NOMO-1 (cell line): ENCODE results near the gene IL1R2.
"Not testable (repeated sequence)": the region's sequence is repeated elsewhere in the genome, so short reads cannot be mapped to it uniquely, and the experiment has no call there.

ENCODE experiments used
- DNase-seq, 2 experiments: peaks; one replicate each; lab custom pipeline; 2025; ENCODE audit not compliant: unreplicated experiment in 2 of 2; lab: John Stamatoyannopoulos, UW

IL1R2 gene

DNA sequence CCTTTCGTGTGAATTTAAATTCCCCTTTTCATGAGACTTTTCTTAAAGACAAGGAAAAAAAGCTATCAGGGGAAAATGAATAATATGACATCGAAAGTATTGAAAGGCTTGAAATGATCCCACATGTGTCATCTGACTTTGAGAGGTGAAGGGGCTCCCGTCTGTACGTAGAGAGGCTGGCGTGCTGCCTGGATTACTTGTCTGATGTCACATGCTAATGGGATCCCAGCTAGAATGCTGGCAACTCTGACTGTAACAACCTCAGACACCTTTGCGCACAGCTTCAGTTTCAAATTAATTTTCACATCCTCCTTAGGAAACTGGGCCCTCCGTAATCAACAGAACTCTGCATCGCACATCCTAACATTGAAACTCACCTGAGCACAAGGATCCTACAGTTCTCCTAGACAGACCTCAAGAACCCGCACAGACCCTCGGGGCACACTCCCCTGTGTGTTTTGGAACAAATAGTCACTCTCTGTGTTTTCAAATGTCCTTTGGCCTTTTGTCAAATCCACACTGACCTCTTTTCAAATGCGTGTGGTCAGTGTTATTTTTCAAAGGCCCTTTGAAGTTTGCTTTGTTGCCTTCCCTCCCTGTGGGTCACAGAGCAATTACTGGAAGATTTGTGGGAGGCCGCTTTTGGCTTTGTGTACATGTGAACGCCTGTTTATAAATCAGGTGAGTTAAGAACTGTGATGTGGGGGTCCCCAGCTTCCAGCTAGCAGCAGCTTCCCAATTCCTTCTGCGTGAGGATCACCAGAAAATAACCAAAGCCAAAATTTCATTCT is 65.9 kb downstream of the IL1R2 start:
- DNase-seq, result no peak

DNA sequence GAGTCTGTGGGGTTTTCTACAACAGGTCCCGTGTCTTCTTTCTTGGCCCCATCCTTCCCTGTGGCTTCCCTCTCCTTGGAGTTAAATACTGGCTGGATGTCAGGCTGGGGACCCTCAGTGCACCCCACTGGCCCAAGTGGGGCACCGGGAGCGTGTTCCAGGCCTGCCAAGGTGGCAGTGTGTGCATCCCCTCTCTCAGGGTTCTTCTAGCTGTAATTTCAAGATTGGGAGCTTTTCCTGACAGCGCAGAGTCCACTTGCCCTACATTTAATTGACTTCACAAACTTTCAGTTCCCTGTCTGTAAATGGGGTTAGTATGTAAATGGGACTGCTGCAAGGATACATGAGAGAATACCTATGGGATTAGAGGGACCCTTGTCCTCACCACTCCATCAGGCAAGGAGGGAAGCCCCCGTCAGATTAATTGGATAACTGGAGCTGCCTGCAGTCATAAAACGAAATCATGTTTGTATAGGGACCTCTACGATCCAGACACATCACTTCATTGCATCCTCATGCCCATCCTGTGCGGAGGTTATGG is 66.6 kb downstream of the IL1R2 start:
- no peak for DNase-seq

DNA sequence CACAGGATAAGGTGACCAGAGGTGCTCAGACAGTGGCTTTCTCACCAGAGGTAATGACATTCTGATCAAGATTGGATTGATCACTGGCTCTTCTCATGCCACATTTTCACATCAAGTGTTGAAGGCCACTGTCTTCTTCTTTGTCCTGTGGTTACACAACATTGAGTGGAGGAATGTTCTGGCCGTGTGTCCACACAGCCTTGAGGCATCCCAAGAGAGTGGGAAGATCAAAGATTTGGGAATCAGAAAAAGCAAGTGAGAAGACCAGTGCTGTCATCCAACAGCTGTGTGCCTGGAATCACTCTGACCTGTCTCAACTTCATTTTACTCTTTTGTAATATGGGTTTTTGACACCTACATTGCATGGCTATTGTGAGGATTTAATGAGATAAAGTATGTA is 67.4 kb downstream of the IL1R2 start:
- no peak for DNase-seq

DNA sequence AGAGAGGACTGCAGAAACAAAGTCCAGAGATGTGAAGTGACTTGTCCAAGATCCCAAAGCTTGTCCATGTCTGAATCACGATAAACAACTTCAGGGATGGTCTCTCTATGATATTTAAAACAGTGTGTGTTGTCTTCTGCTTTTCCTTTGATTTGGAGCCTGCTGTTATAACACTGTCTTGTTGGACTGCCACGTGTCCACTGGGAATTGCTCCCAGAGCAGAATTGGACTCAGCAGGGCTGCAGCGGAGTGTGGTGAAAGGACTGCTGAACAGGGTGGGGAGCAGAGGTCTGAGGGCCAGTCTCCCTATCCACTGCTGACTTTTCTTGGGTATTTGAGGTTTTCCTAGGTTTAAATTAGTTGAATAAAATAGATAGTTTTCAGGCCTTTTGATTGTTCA is 68.3 kb downstream of the IL1R2 start:
- no peak for DNase-seq

DNA sequence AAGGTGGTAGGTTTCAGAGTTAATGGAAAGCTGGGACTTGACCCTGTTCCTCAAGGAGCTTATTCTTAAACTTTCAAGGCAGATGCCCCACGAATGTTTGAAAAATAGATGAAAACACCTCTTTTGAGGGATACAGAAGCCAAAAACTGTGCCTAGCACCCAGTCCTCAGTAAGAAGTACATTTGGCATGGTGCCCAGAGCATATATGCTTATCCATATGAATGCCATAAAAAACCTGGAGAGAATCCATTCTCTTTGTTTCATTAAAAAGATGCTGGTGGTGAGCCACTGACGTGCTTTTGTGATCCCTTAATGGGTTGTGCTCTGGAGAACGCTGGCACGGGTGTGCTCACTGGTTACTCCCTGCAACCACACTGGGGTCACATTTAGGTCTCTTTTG is 69.0 kb downstream of the IL1R2 start:
- DNase-seq, result no peak

DNA sequence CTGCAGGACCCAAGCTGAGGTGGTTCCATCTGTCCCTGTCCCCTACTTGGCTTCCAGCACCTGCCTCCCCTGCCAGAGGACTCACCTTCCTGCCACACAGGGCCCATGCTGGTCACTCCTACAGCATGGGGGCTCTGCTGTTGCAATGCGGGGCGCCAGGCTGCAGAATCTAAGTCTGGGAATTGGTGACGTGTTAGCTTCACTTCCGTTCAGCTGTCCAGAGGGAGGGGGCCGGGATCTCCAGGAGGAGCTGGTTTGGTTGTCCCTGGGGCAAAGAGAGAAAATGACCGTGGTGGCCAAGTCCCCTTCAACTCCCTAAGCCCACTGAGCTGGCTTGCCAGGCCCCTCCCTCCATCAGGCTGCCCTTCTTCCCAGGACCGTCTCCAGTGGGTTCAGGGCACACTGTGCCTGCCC is 69.5 kb downstream of the IL1R2 start:
- DNase-seq, result no peak

DNA sequence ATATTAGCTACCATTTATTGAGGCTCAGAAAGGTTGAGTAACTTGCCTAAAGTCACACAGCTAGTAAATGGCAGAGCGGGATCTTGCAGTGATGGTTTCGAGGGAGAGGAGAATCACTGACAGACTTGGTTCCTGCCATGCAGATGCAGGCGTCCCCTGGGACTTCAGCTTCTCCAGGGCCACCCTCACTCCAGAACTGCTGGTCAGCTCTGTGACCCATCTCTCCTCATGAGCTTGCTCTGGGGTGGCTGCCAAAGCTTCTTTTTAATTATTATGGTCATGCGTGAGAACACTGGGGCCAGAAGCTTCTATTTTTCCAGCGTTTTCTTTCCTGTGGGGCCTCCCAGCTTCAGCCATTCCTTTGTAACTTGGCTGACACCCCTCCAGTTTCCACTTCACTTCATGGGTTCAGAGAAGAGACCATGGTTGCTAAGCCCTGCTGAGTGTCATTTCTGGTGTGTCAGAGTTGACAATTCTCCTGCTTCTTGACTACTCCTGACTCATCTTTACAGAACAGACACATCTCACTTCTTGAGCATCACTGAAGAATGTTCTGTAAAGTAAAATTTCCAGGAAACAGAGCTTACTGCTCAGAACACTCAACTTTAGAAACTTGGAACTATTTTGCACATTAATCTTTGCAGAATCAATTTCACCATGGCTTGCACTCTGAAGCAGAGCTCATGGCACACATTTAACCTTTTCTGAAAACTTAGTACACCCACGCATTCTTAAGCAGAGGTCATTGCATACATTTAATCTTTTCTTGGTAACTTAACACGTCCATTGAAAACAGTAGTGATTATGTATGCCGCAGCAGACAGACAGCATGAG is 70.4 kb downstream of the IL1R2 start:
- DNase-seq, result no peak

DNA sequence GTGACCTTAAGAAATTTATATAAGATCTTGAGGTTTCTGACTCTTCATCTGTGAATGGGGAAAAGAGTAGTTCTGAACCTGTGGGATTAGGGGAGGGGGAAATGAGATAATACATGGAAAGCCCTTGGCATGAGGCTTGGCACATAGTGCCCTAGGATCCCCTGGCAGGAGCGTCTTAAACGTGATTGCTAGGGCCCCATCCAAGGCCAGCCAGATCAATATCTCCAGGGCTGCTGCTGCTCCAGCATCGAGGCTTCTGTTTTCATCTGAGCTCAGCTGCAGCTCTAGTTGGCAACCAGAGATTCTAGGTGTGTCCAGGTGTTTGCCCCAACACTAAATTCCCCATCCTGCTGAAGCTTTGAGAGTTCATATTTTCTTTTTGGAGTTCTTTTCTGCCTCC is 71.0 kb downstream of the IL1R2 start:
- DNase-seq, result no peak

DNA sequence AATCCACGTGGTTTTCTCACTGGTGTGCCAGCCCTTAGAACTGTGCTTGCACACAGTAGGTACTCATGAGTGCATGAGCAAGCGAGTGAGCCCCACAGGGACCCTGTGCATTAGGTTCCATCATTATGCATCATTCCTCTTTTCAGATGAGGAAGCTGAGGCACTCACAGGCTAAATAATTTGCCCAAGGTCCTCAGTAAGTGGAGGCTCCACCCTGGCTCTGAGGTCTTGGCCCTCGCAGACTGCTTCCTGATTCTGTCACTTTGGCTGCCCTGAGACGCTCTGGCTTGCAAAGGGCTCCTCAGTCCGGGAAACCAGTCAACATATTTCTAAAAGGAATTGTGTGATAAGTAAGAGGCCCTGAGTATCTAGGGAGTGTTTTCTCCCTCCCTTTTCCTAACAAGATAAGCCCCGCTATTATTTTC is 71.7 kb downstream of the IL1R2 start:
- DNase-seq, result peak; percentile 83 to 90

DNA sequence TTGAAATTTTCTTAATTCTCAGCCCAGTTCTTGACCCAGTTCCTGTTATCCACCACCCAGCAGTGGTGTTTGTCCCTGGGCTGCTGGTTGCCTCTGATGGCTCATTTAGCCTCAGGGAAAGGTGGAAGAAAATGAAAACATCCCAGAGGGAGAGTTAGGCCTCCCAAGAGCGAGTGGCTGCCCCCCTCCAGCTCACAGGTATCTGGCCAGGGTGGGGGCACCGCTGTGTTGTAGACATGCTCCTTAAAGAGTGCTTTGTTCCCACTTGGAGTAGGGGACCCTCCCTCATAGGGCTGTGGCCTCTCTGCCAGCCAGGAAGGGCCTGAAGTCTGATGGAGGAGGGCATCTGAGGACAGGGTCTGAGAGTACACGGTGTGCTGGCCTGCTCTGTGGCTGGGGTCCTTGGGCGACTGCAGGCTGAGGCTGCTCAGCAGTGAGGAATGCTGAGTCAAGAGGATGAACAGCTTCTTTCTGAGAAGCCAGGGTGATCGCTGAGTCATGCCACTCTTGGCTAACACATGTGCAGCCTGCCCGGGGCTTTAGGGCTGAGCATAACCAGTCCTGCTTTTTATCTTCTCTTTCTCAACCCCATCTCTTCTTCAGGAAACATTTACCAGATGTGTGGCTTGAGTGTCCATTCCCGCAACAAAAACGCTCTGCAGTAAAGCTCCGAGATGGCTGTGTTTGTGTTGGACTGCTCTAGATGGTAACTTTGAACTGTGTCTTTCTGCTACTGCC is 72.3 kb downstream of the IL1R2 start:
- peak; percentile 78 to 92 for DNase-seq

DNA sequence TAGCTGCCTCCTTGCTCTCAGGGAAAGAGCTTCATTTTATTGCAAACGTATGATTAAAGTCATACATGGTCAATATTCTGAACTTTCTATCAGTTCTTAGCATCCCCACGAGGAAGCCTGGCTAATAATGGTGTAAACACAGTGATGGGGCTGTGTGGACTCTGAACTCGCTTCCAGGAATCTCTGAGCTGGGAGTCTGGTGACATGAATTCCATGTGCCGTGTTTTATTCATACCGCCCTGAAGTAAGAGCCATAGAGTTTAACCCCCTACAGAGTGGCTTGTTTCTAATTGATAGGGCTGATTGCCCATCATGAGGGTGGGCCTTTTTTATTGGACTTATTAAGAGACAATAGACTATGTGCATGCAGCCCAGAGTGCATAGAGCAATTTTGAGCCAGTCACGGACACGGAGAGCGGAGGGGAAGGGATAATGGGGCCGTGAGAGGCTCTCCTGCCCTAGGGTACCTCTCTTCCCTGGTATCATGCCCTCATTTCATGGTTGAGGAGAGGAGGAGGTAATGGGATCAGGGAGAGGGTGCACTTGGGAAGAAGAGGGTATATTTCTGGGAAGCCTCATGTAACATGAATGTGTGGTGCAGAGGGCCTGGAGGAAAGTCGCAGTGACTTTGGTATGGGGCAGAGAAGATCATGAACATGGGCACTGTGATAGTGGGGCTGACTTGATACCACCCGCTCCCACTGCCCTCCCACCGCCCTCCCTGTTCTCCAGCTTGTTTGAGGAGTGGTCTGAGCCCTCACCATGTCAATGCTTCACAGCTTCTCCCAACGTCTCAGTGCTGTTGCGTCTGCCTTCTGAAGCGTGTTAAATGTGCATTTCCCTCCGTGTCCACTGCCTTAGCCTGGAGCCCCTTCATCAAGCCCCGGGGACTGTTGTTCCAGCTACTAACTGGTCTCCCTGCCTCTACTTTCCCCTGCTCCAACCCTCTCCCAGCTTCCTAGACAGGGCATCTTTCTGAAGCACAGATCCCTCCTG is 73.2 kb downstream of the IL1R2 start:
- DNase-seq, result no peak

DNA sequence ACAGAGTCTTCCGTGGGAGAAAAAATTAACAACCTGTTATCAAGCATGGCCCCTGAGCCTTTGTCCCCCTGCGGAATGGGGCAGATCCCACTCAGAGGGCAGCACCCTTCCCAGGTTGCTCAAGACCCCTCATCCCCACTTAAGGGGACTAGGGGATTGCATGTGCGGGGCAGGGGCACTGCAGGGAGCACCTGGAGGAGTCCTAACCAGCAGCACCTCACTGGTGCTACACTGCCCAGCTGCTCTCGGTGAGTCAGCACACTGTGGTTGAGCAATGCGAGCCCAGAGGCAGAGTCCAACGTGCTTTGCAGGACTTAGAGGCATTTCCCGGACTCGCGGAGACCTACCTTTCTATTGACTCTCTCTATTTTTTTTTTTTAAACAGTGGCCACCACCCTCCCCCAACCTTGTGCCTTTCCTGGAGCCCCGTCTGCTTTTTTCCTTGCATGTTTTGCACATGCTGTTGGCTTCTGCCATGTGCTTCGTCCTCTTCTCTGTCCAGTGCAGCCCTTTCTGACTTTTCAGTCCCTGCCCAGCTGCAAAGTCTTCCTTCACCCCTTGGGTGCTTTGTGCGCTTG is 74.0 kb downstream of the IL1R2 start:
- DNase-seq, result peak; percentile 48 to 76

DNA sequence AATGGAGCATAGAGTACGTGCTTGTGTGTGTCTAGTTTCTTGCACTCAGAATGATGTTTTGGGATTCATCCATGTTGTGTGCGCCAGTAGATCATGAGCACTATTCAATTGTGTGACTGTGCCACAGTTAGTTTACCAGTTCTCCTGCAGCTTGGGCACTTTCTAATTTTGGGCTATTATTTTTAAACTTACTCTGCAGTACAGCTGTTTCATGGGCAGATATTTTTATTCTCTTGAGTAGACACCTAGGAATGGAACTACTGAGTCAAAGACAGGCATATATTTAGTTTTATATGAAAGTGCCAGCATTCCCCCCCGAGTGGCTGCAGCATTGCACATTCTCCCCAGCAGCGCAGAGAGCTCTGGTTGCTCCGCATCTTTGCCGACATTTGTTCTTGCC is 74.8 kb downstream of the IL1R2 start:
- no peak for DNase-seq

DNA sequence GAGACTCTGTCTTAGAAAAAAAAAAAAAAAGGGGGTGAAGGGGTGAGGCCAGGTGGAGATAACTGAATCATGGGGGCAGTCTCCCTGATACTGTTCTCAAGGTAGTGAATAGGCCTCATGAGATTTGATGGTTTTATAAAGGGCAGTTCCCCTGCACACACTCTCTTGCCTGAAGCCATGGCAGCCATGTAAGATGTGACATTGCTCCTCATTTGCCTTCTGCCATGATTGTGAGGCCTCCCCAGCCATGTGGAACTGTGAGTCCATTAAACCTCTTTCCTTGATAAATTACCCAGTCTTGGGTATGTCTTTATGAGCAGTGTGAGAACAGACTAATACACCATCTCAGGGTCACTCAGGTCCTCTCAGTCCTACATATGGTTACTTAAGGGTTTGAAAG is 76.4 kb downstream of the IL1R2 start:
- DNase-seq, result not testable (repeated sequence)

DNA sequence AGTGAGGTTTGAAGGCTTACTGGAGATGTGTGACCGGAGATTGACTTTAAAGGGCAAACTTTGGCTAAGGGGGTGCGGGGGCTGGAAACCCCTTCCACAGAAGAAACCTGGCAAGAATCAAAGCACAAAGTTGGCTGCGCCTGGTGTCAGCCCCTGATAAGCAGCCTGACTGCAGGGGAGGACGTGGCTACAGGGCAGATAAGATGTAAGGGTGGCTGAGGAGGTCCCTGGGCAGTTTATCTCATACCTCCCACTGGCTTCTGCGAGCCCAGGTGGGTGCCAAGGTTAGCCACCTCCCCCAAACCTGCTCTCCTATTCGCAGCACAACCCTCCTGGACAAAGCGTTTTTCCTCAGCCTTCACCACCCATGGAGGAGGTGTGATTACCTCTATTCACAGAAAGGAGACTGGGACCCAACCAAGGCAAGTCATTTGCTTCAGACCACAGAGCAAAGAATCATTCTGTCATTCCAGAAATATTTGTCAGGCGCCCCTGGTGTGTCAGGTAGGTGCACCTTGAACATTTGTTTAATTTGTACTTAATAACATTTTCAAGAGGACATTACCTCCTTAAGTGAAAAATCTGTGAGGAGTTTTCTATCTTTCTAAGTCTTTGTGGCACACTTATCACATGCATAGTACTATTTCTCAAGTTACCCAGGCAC is 77.7 kb downstream of the IL1R2 start:
- no peak for DNase-seq

DNA sequence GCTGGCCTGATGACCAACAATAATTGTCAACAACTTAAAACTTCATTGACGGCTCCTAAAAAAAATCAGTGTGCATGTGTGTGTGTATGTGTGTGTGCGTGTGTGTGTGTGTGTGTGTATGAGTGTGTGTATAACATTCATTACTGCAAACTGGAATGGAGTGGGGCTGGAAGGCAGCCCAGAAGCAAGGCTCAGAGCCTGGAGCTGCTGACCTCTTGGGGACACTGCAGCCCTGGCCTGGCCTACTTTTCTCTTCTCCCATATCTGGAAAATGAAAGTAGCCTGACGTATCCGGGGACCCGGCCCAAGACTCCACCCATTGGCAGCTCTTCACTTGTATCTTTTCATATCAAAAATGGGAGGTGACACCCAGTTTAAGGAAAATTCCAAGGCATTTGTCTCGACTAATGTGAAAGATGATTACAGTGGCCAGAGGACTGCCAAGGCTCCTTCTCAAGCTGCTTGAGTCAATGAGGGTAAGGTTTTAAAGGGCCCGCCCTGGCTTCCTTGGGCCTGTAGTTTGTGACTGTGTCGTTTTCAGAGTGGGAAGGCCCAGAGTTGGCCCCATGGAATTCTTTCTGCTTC is 78.4 kb downstream of the IL1R2 start:
- no peak for DNase-seq

DNA sequence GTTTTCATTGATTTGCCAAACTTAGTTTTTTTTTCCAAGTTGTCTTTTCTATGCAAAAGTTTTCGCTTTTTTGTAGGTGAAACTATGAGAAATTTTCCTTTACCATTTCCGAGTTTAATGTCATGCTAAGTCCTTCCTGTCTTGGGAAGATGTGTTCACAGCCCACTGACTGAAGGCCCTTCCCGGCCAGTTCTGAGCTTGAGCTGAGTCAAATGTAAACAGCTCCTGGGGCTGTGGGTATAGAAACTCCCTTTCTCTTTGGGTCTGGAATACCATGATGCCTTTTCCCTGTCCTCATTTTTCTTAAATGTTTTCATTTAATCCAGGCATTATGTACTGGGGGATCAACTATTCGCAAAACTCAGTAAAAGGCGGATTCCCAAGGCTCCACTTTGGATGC is 81.0 kb downstream of the IL1R2 start:
- no peak for DNase-seq

DNA sequence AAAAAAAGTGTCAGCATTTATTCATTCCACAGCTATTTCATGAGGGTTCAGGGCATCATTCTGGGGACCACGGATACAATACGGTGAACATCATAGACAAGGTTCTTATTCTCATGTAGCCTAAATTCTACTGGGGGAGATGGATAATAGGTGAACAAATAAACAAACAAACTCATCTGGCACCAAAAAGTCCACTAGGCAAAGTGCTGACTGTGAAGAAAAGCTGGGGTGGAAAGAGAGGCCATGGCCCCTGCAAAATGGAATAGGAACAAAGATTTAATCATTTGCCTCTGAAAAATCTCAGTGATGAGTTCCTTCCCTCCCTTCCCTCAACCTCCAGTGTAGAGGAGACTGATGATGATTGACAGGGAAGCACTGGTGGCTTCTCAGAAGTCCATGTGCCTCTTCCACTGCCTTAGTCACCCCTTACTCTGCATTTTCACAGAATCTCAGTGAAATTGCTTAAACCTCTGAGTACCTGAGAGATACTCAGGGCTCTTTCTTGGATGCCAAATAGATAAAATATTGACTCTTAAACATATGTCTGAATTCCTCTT is 81.5 kb downstream of the IL1R2 start:
- no peak for DNase-seq
